GM21723 (cell line): ENCODE measurements around the gene RNASE8.
A peak's percentile ranks its signal among the peaks of the same experiment; 100 is the strongest.

Source experiments
- ATAC-seq: cut with Tn5 transposase; IDR thresholded peaks from one replicate; pipeline ENCODE4 v1.9.1; 2021; ENCODE audit warnings: mild to moderate bottlenecking, moderate library complexity; ENCODE audit not compliant: unreplicated experiment

Gene RNASE8

GRCh38 chr14:21050597-21050996, 7.0 kb upstream of the RNASE8 start:
- ATAC-seq = no peak

- ATAC-seq = no peak
Observed at GRCh38 chr14:21053184-21054122, 4.2 kb upstream of the RNASE8 start.

GRCh38 chr14:21054123-21054767, 3.4 kb upstream of the RNASE8 start:
- ATAC-seq = no peak

- no peak for ATAC-seq
Observed at GRCh38 chr14:21054768-21055145, 2.9 kb upstream of the RNASE8 start.

- ATAC-seq = no peak
Observed at GRCh38 chr14:21055432-21056117, 2.0 kb upstream of the RNASE8 start.

GRCh38 chr14:21056520-21057163, 980 bp upstream of the RNASE8 start:
- no peak for ATAC-seq

- no peak for ATAC-seq
Observed at GRCh38 chr14:21058903-21059302, 1.3 kb downstream of the RNASE8 start.

GRCh38 chr14:21059842-21060613, 2.4 kb downstream of the RNASE8 start:
- no peak for ATAC-seq

GRCh38 chr14:21060614-21061346, 3.2 kb downstream of the RNASE8 start:
- no peak for ATAC-seq

GRCh38 chr14:21061347-21061668, 3.7 kb downstream of the RNASE8 start:
- no peak for ATAC-seq

- no peak for ATAC-seq
Observed at GRCh38 chr14:21063479-21063878, 5.9 kb downstream of the RNASE8 start.

- ATAC-seq = no peak
Observed at GRCh38 chr14:21066882-21067502, 9.4 kb downstream of the RNASE8 start.

GRCh38 chr14:21068521-21069387, 11.1 kb downstream of the RNASE8 start:
- no peak for ATAC-seq

- ATAC-seq = no peak
Observed at GRCh38 chr14:21069388-21070082, 11.9 kb downstream of the RNASE8 start.

- no peak for ATAC-seq
Observed at GRCh38 chr14:21070083-21070609, 12.5 kb downstream of the RNASE8 start, which contains the start of gene ARHGEF40. Gene ARHGEF40, plus strand, starts transcription at chr14:21070304. Its CDS starts 93 bp downstream, at chr14:21070397.

- ATAC-seq = peak; percentile 13
Observed at GRCh38 chr14:21070610-21071224, 13.1 kb downstream of the RNASE8 start.
